OCI-LY7 (cell line): ENCODE data around the gene IPO9.

ENCODE experiments used
- CTCF ChIP-seq: fragments of 200-600 bp; sonication (generic); conservative IDR thresholded peaks from 2 replicates; pipeline ENCODE4 v1.5.1; 2014; ENCODE audit warnings: mild to moderate bottlenecking, antibody characterized with exemption, low read length, moderate library complexity, mixed read lengths
- EZH2phosphoT487 ChIP-seq: fragments of 200-600 bp; sonication (generic); IDR thresholded peaks from 2 replicates; pipeline ENCODE4 v1.6.1; 2018; ENCODE audit warnings: low read depth, borderline replicate concordance, mild to moderate bottlenecking, mixed run types, antibody characterized with exemption, low read length, moderate library complexity, mixed read lengths

GRCh38 chr1:201918343-201918742 lies 89.4 kb downstream of the IPO9 start:
- TF ChIP-seq CTCF, result no peak
- TF ChIP-seq EZH2phosphoT487, result no peak
